ENCODE measurements around the gene CEMIP. TPM values are rescaled to one million over a fixed set of nuclear protein-coding genes. Genes with fewer than 3 reads are reported as not detected.

CEMIP gene
- total and polyA plus RNA-seq, 2 of the 13 experiments (the other 11 are each of a cell fraction or from before 2014, with no cell fraction given): 4.3 to 28.5 TPM

DNA sequence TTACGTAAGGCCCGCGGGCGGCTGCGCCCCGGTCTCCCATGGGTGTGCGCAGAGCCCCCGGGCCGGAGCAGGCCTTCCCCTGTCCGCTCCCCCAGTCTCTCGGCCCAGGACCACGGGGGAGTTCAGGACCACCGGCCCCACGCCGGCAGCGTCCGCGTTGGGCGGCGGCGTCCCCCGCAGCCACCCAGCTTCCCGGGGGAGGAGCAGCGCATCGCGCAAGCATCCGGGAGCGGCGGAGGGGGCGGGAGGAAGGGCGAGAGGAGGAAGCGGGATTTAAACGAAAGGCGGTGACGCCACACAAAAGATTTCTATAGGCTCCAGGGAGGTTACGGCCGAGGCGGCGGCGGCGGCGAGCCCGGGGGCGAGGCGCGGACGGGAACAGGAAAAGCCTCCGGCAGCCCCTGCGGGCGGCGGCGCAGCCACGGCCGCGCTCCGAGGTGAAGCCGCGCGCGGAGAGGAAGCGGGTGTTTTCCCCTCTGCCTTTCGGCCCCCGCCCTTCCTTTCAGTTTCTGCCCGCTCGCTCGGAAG is 221.5 kb downstream of the CEMIP start, which contains the start of gene TLNRD1 (continued):
- no peak for TF ChIP-seq ZSCAN30 (CRISPR knock-in tag; IDR thresholded peaks at IDR 0.05)
- TF ChIP-seq TOPORS (CRISPR knock-in tag; IDR thresholded peaks at IDR 0.05): no peak
- TF ChIP-seq, protein P1, sequence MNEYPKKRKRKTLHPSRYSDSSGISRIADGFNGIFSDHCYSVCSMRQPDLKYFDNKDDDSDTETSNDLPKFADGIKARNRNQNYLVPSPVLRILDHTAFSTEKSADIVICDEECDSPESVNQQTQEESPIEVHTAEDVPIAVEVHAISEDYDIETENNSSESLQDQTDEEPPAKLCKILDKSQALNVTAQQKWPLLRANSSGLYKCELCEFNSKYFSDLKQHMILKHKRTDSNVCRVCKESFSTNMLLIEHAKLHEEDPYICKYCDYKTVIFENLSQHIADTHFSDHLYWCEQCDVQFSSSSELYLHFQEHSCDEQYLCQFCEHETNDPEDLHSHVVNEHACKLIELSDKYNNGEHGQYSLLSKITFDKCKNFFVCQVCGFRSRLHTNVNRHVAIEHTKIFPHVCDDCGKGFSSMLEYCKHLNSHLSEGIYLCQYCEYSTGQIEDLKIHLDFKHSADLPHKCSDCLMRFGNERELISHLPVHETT (CRISPR knock-in tag; conservative IDR thresholded peaks at IDR 0.05): no peak
- TF ChIP-seq CBX1 (IDR thresholded peaks at IDR 0.05; ENCODE audit: low read depth): peak; percentile 32
- TF ChIP-seq, protein P2, sequence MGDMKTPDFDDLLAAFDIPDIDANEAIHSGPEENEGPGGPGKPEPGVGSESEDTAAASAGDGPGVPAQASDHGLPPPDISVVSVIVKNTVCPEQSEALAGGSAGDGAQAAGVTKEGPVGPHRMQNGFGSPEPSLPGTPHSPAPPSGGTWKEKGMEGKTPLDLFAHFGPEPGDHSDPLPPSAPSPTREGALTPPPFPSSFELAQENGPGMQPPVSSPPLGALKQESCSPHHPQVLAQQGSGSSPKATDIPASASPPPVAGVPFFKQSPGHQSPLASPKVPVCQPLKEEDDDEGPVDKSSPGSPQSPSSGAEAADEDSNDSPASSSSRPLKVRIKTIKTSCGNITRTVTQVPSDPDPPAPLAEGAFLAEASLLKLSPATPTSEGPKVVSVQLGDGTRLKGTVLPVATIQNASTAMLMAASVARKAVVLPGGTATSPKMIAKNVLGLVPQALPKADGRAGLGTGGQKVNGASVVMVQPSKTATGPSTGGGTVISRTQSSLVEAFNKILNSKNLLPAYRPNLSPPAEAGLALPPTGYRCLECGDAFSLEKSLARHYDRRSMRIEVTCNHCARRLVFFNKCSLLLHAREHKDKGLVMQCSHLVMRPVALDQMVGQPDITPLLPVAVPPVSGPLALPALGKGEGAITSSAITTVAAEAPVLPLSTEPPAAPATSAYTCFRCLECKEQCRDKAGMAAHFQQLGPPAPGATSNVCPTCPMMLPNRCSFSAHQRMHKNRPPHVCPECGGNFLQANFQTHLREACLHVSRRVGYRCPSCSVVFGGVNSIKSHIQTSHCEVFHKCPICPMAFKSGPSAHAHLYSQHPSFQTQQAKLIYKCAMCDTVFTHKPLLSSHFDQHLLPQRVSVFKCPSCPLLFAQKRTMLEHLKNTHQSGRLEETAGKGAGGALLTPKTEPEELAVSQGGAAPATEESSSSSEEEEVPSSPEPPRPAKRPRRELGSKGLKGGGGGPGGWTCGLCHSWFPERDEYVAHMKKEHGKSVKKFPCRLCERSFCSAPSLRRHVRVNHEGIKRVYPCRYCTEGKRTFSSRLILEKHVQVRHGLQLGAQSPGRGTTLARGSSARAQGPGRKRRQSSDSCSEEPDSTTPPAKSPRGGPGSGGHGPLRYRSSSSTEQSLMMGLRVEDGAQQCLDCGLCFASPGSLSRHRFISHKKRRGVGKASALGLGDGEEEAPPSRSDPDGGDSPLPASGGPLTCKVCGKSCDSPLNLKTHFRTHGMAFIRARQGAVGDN (CRISPR knock-in tag; IDR thresholded peaks at IDR 0.05): peak; percentile 86
- no peak for TF ChIP-seq ATM (IDR thresholded peaks at IDR 0.05; ENCODE audit: borderline replicate concordance)
- TF ChIP-seq BCL6 (CRISPR knock-in tag; IDR thresholded peaks at IDR 0.05): peak; percentile 54; the same call in 1 of the 2 replicates
- TF ChIP-seq ZSCAN22 (CRISPR knock-in tag; IDR thresholded peaks at IDR 0.05): no peak
- TF ChIP-seq, protein P3, sequence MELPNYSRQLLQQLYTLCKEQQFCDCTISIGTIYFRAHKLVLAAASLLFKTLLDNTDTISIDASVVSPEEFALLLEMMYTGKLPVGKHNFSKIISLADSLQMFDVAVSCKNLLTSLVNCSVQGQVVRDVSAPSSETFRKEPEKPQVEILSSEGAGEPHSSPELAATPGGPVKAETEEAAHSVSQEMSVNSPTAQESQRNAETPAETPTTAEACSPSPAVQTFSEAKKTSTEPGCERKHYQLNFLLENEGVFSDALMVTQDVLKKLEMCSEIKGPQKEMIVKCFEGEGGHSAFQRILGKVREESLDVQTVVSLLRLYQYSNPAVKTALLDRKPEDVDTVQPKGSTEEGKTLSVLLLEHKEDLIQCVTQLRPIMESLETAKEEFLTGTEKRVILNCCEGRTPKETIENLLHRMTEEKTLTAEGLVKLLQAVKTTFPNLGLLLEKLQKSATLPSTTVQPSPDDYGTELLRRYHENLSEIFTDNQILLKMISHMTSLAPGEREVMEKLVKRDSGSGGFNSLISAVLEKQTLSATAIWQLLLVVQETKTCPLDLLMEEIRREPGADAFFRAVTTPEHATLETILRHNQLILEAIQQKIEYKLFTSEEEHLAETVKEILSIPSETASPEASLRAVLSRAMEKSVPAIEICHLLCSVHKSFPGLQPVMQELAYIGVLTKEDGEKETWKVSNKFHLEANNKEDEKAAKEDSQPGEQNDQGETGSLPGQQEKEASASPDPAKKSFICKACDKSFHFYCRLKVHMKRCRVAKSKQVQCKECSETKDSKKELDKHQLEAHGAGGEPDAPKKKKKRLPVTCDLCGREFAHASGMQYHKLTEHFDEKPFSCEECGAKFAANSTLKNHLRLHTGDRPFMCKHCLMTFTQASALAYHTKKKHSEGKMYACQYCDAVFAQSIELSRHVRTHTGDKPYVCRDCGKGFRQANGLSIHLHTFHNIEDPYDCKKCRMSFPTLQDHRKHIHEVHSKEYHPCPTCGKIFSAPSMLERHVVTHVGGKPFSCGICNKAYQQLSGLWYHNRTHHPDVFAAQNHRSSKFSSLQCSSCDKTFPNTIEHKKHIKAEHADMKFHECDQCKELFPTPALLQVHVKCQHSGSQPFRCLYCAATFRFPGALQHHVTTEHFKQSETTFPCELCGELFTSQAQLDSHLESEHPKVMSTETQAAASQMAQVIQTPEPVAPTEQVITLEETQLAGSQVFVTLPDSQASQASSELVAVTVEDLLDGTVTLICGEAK (IDR thresholded peaks at IDR 0.05): no peak
- TF ChIP-seq, protein P3 (CRISPR knock-in tag; IDR thresholded peaks at IDR 0.05): no peak; the same call in 1 of the 2 replicates
- TF ChIP-seq, protein P4, sequence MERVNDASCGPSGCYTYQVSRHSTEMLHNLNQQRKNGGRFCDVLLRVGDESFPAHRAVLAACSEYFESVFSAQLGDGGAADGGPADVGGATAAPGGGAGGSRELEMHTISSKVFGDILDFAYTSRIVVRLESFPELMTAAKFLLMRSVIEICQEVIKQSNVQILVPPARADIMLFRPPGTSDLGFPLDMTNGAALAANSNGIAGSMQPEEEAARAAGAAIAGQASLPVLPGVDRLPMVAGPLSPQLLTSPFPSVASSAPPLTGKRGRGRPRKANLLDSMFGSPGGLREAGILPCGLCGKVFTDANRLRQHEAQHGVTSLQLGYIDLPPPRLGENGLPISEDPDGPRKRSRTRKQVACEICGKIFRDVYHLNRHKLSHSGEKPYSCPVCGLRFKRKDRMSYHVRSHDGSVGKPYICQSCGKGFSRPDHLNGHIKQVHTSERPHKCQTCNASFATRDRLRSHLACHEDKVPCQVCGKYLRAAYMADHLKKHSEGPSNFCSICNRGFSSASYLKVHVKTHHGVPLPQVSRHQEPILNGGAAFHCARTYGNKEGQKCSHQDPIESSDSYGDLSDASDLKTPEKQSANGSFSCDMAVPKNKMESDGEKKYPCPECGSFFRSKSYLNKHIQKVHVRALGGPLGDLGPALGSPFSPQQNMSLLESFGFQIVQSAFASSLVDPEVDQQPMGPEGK (CRISPR knock-in tag; IDR thresholded peaks at IDR 0.05): peak; percentile 74; the same call in 1 of the 2 replicates
- TF ChIP-seq, protein P5, sequence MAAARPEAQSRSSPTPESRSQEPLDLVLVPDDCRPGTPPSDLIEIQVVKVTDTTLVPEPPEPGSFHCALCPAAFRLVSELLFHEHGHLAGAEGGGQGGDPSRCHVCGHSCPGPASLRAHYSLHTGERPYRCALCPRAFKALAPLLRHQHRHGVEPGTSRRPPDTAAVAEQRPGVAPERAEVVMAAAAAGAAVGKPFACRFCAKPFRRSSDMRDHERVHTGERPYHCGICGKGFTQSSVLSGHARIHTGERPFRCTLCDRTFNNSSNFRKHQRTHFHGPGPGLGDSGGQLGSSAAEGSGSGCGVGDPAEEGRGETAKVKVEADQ (CRISPR knock-in tag; IDR thresholded peaks at IDR 0.05; ENCODE audit: borderline replicate concordance): no peak
